Measurements from ENCODE around the gene KRTAP9-9.

The KRTAP9-9 gene

GRCh38 chr17:41284546-41284945 lies 29.4 kb downstream of the KRTAP9-9 start:
- POLR2A ChIA-PET: no interaction called here
- TF ChIP-seq SP1 (IDR thresholded peaks at IDR 0.05) (no peak), TARDBP (IDR thresholded peaks at IDR 0.05) (no peak)

GRCh38 chr17:41287050-41287449 lies 31.9 kb downstream of the KRTAP9-9 start:
- TF ChIP-seq TARDBP (IDR thresholded peaks at IDR 0.05) (no peak), LEF1 (IDR thresholded peaks at IDR 0.05; ENCODE audit: borderline replicate concordance) (no peak), HDGF (IDR thresholded peaks at IDR 0.05; ENCODE audit: borderline replicate concordance) (no peak), ZNF384 (IDR thresholded peaks at IDR 0.05) (no peak), SP1 (IDR thresholded peaks at IDR 0.05) (no peak), CTBP1 (IDR thresholded peaks at IDR 0.05; ENCODE audit: borderline replicate concordance) (no peak), SUZ12 (IDR thresholded peaks at IDR 0.05) (no peak), ELF4 (IDR thresholded peaks at IDR 0.05) (no peak), FOXK2 (IDR thresholded peaks at IDR 0.05) (no peak), FOXA1 (IDR thresholded peaks at IDR 0.05) (no peak), L3MBTL2 (conservative IDR thresholded peaks at IDR 0.05) (no peak), FOXM1 (IDR thresholded peaks at IDR 0.05; ENCODE audit: borderline replicate concordance) (no peak), BHLHE40 (IDR thresholded peaks at IDR 0.05; ENCODE audit: borderline replicate concordance) (no peak), ARNT (IDR thresholded peaks at IDR 0.05) (no peak), NFRKB (IDR thresholded peaks at IDR 0.05) (no peak), PKNOX1 (IDR thresholded peaks at IDR 0.05) (no peak)
- ChIA-PET POLR2A (interaction anchor here (0.7 kb wide), 1 partner anchor 63 kb away, joined by 3 read pairs; no protein-coding TSS in a partner anchor), CTCF (no interaction called here)
- no peak for DNase-seq (ENCODE audit: extremely low spot score)

More at GRCh38 chr17:41284546-41284945, 29.4 kb downstream of the KRTAP9-9 start:
- CTCF ChIA-PET: no interaction called here
- no peak for DNase-seq (ENCODE audit: extremely low spot score)

GRCh38 chr17:41294016-41294415 lies 38.8 kb downstream of the KRTAP9-9 start:
- POLR2A ChIA-PET: no interaction called here
- TF ChIP-seq FOXK2 (IDR thresholded peaks at IDR 0.05): no peak
- TF ChIP-seq SUZ12 (IDR thresholded peaks at IDR 0.05): no peak
- no peak for TF ChIP-seq FOXA1 (IDR thresholded peaks at IDR 0.05)
- no peak for TF ChIP-seq HDGF (IDR thresholded peaks at IDR 0.05; ENCODE audit: borderline replicate concordance)
- TF ChIP-seq ZNF384 (IDR thresholded peaks at IDR 0.05): no peak
- TF ChIP-seq LEF1 (IDR thresholded peaks at IDR 0.05; ENCODE audit: borderline replicate concordance): no peak
- no peak for TF ChIP-seq PKNOX1 (IDR thresholded peaks at IDR 0.05)
- TF ChIP-seq ARNT (IDR thresholded peaks at IDR 0.05): no peak
- TF ChIP-seq L3MBTL2 (conservative IDR thresholded peaks at IDR 0.05): no peak
- no peak for TF ChIP-seq ELF4 (IDR thresholded peaks at IDR 0.05)
- no peak for TF ChIP-seq NFRKB (IDR thresholded peaks at IDR 0.05)
- no peak for TF ChIP-seq FOXM1 (IDR thresholded peaks at IDR 0.05; ENCODE audit: borderline replicate concordance)
- no peak for TF ChIP-seq CTBP1 (IDR thresholded peaks at IDR 0.05; ENCODE audit: borderline replicate concordance)
- TF ChIP-seq SP1 (IDR thresholded peaks at IDR 0.05): no peak
- TF ChIP-seq TARDBP (IDR thresholded peaks at IDR 0.05): no peak
- no peak for TF ChIP-seq BHLHE40 (IDR thresholded peaks at IDR 0.05; ENCODE audit: borderline replicate concordance)
- DNase-seq (ENCODE audit: extremely low spot score): no peak
- CTCF ChIA-PET: no interaction called here

GRCh38 chr17:41296846-41297245 lies 41.7 kb downstream of the KRTAP9-9 start:
- CTCF ChIA-PET: no interaction called here
- TF ChIP-seq PKNOX1 (IDR thresholded peaks at IDR 0.05): no peak
- no peak for TF ChIP-seq SUZ12 (IDR thresholded peaks at IDR 0.05)
- TF ChIP-seq LEF1 (IDR thresholded peaks at IDR 0.05; ENCODE audit: borderline replicate concordance): no peak
- no peak for TF ChIP-seq CTBP1 (IDR thresholded peaks at IDR 0.05; ENCODE audit: borderline replicate concordance)
- TF ChIP-seq FOXK2 (IDR thresholded peaks at IDR 0.05): no peak
- POLR2A ChIA-PET: no interaction called here
- DNase-seq (ENCODE audit: extremely low spot score): no peak

- ChIA-PET POLR2A (no interaction called here), CTCF (no interaction called here)
- DNase-seq (ENCODE audit: extremely low spot score): no peak
- TF ChIP-seq HDGF (IDR thresholded peaks at IDR 0.05; ENCODE audit: borderline replicate concordance) (no peak), ELF4 (IDR thresholded peaks at IDR 0.05) (no peak), FOXA1 (IDR thresholded peaks at IDR 0.05) (no peak), TARDBP (IDR thresholded peaks at IDR 0.05) (no peak), NFRKB (IDR thresholded peaks at IDR 0.05) (no peak), L3MBTL2 (conservative IDR thresholded peaks at IDR 0.05) (no peak), ARNT (IDR thresholded peaks at IDR 0.05) (no peak), FOXK2 (IDR thresholded peaks at IDR 0.05) (no peak), CTBP1 (IDR thresholded peaks at IDR 0.05; ENCODE audit: borderline replicate concordance) (no peak), PKNOX1 (IDR thresholded peaks at IDR 0.05) (no peak), SP1 (IDR thresholded peaks at IDR 0.05) (no peak), FOXM1 (IDR thresholded peaks at IDR 0.05; ENCODE audit: borderline replicate concordance) (no peak), SUZ12 (IDR thresholded peaks at IDR 0.05) (no peak), BHLHE40 (IDR thresholded peaks at IDR 0.05; ENCODE audit: borderline replicate concordance) (no peak), LEF1 (IDR thresholded peaks at IDR 0.05; ENCODE audit: borderline replicate concordance) (no peak), ZNF384 (IDR thresholded peaks at IDR 0.05) (no peak)
Observed at GRCh38 chr17:41298458-41299135, 43.4 kb downstream of the KRTAP9-9 start.

All from HEK293T (cell line).